HG02759 (cell line): ENCODE measurements around the gene STK4.
"Not testable (repeated sequence)": the region's sequence is repeated elsewhere in the genome, so short reads cannot be mapped to it uniquely, and the experiment has no call there.

Source experiments
- ATAC-seq: cut with Tn5 transposase; IDR thresholded peaks from one replicate; pipeline ENCODE4 v1.9.1; 2021; ENCODE audit warnings: mild to moderate bottlenecking, moderate library complexity; ENCODE audit not compliant: unreplicated experiment

Gene STK4

DNA sequence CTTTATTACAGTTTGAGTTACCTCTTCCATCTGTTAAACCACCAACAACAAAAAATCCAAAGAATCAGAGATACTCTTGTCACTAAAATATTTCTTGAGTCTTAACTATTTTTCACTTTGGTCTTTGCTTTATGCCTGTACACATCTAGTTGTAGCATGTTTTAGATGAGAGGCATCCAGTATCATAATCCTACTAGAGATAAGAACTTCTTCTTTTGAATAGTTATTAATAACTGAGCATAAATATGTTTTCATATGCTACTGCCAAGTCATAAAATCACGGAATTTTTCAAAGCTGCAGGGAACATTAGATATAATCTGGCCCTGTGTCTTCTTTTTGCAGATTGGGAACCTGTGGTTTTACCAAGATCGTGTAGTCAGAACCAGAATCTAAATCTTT lies 55.3 kb downstream of the STK4 start:
- no peak for ATAC-seq

DNA sequence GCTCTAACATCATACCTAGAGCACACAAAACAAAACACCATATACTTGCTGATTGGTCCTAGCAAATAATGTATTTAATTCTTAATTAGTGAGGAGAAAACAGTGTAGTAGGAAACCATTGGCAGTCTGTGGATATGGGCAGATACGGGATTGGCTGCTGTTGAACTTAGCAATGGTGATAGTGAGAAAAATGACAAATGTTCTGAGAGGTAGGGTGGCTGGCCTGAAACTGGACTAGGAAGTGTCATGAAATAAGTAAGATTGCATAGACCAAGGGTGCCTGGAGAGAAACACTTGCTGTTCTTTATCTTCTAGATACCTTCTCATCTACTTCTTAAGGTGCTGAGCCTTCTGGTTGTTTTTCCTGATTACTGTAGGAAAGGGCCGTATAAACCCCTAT lies 56.8 kb downstream of the STK4 start:
- not testable (repeated sequence) for ATAC-seq

DNA sequence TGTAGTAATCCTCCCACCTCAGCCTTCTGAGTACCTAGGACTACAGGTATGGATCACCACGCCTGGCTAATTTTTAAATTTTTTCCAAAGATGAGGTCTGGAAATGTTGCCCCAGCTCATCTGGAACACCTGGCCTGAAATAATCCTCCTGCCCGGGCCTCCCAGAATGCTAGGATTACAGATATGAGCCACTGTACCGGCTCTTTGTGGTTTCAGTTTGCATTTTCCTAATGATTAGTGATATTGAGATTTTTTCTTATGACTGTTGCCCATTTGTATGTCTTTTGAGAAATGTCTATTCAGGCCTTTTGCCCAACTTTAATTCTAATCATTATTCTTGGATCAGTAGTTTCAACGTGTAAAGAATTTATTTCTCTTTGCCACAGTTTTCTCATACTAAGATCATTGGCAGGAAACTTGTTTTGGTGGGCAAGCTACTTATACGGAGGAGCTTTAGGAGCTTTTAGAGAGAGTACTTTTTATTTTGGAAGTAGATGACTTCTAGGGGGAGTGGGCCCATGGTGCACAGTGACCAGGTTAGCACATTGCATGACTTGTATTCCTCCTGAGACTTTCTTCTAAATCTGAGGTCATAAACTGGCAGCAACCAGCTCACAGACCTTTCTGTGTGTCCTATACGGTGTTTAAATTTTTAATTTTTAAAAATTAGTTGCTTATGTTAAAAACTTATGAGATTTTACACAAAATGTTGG lies 62.3 kb downstream of the STK4 start:
- ATAC-seq: no peak

- no peak for ATAC-seq
These were observed 63.6 kb downstream of the STK4 start for GRCh38 chr20:45029884-45030283.

- ATAC-seq: no peak
These were observed 66.0 kb downstream of the STK4 start for GRCh38 chr20:45032276-45032675.

- no peak for ATAC-seq
These were observed 66.5 kb downstream of the STK4 start for GRCh38 chr20:45032781-45033180.

GRCh38 chr20:45034436-45034835 lies 68.1 kb downstream of the STK4 start:
- no peak for ATAC-seq

GRCh38 chr20:45036044-45036755 lies 69.9 kb downstream of the STK4 start:
- ATAC-seq: no peak

- no peak for ATAC-seq
These were observed 70.7 kb downstream of the STK4 start for GRCh38 chr20:45037050-45037449.

GRCh38 chr20:45037635-45038034 lies 71.3 kb downstream of the STK4 start:
- no peak for ATAC-seq

DNA sequence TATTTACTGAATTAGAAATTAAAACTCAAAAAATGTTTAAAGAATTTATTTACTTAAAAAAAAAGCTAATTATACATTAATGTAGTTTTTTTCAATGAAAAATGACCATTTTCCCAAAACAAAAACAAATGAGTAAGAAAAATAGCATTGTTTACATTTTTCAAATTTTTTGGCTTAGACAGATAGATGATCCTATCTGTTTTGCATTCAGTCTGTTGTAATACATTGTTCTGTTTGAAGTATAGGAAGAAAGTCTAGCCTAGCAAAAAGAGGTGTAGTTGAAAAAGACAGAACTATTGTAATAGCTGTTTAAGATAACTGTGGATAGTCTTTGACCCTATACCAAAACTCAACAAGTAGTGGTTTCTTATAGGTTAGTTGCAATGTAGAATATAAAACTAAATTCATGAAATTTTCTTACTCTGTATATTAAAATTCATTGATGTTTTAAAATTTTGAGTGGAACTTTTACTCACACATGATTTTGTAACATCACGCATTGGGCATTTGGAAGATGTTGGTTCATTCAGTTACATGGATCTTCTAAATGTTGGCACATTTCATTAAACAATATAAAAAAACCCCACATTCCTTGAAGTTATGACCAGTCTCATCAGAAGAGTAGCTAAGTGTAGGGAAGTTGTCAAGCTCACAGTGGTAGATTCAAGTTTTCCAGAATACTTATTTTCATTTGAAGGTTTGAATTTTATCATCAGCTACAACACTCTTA lies 72.6 kb downstream of the STK4 start:
- no peak for ATAC-seq

DNA sequence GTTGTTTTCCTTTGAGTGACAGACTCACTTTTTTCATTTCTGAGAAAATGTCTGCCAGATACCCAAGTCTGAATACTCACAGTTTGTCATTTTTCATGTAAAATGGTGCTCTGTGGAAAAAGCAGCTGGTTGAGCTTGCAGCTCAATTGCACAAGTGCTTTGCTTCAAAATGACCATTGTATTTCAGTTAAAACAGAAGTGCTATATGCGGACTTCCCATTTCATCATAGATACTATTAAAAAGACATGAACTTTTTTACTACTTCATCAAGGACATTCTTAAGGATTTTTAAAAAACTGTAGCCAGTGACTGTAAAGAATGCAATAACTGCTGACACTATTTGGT lies 73.1 kb downstream of the STK4 start:
- no peak for ATAC-seq

DNA sequence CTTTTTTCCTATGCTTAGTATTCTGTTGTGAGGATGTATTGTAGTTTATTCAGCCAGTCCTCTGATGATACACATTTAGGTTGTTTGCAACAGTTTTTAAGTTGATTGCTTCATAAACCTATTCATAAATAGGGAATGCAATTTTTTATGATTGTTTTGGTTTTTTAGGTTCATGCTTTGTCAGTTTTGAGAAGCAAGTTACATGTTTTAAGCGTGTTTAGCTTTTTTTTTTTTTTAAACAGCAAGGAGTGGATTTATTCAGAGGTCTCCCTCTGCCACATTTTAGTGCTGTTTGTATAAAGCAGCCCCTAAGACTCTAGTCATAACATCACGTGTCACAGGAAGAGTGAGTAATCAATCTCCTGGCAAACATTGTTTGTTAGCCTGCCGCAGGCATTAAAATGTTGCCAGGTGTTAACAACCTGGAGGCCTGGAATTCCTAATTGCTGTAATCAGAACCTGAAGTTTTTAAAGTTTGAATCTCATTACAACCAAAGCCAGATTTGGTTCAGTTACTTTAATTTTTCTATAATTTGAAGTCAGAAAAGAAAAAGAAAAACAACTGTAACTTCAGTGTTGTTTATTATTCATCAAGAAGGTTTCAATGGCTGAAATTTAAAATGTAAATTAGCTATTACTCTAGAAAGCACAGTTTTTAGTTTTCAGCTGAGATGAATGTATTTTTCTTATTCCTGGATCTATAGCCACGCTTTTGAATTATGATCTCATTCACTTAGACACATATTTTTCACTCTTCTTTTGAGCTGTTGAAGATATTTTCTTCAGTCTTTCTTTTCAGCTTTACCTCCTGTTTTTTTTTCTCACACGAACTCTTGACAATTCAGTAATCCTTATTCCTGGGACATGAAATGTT lies 75.4 kb downstream of the STK4 start:
- no peak for ATAC-seq

DNA sequence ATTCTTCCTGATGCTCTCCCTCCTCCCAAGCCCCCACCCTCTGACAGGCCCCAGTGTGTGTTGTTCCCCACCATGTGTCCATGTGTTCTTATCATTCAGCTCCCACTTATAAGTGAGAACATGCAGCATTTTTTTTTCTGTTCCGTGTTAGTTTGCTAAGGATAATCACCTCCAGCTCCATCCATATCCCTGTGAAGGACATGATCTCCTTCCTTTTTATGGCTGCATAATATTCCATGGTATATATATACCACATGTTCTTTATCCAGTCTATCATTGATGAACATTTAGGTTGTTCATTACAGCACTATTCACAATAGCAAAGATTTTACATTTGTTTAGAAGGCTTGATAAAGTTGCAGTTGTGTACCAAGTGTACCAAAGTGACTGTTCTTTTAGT lies 76.7 kb downstream of the STK4 start:
- ATAC-seq: no peak

DNA sequence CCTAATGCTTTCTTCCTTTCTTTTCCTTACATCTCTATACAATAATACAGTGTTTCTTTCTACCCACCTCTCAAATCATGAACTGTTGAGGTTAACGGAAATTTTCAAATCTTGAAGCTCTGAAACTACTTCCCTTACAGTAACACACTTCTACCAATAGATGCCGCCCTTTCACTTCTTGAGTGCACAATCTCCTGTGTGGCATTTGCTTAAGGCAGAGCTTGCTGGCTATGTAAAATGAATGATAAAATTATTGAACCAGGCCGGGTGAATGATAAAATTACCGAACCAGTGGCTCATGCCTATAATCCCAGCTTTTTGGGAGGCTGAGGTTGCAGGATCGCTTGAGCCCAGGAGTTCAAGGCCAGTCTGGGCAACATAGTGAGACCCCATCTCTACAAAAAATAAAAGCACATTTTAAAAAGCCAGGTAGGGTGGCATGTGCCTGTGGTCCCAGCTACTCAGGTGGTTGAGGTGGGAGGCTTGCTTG lies 77.8 kb downstream of the STK4 start:
- ATAC-seq: no peak

DNA sequence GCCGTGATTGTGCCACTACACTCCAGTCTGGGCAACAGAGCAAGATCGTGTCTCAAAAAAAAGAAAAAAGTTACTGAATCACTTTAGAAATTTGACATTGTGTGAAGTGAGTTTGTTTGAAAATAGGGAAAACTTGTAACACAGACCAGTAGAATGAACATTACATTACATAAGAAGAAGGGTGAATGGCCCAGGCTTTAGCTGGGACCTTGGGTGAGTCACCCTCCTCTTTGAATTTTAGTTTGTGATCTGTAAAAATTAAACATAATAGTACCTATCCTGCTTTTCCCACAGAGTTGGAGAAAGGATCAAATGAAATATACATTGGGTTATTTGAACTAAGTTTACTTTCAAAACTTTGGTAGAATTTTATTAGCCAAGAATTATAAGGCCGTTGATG lies 78.3 kb downstream of the STK4 start:
- ATAC-seq: no peak

- no peak for ATAC-seq
These were observed 81.3 kb downstream of the STK4 start for GRCh38 chr20:45047581-45048119.

GRCh38 chr20:45049438-45049837 lies 83.1 kb downstream of the STK4 start:
- no peak for ATAC-seq

DNA sequence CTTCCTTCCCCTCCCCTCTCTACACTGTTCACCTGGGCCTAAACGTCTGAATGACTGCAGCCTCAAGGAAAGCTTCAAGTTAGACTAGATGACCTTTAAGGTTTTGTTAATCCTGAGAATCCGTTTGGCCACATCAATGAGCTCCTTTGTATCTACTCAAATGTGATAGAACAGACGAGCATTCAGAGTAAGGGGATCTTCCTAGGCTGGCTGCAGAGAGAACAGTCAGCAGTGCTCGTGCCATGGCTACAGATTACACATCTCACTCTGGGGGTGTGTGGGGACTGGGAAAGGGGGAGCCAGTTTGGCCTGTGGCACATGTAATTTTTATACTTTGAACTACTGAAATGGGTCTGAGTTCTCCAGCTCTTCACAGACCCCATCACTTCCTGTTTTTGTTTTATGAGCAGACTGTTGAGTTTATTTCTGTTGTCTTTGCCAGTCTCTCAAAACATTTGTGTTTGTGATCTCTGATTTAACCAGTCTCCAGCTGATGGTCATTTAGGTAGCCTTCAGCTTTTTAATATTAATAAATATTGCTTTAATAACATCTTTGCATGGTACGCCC lies 83.7 kb downstream of the STK4 start:
- ATAC-seq: no peak
